Sigmoid colon (tissue), 7 donors: ENCODE results near the gene KMT2C. TPM values are rescaled to one million over a fixed set of nuclear protein-coding genes. Genes with fewer than 3 reads are reported as not detected.

Source experiments
- DNase-seq: peaks from one replicate; pipeline ENCODE4 v3.0.0-alpha.2; 2019
- H3K27ac ChIP-seq, 4 donors: fragments of 200-600 bp; sonication (generic); one replicate each; pipeline ENCODE4 v1.5.1; 2016 to 2019; ENCODE audit warnings: mild to moderate bottlenecking in 1 of 4
- H3K27me3 ChIP-seq, 3 donors: fragments of 200-600 bp; sonication (generic); one replicate each; pipeline ENCODE4 v1.5.1; 2019; ENCODE audit warnings: mild to moderate bottlenecking in 1 of 3
- H3K36me3 ChIP-seq, 4 donors: fragments of 200-600 bp; sonication (generic); one replicate each; pipeline ENCODE4 v1.5.1; 2016 to 2019
- H3K4me1 ChIP-seq, 4 donors: fragments of 200-600 bp; sonication (generic); one replicate each; pipeline ENCODE4 v1.5.1; 2017 to 2019
- H3K4me3 ChIP-seq, 4 donors: fragments of 200-600 bp; sonication (generic); one replicate each; pipeline ENCODE4 v1.5.1; 2017 to 2019; ENCODE audit warnings: mild to moderate bottlenecking in 2 of 4, moderate library complexity in 1 of 4
- H3K9me3 ChIP-seq, 4 donors: fragments of 200-600 bp in 3 of 4; sonication (generic) in 3 of 4; one replicate each; pipeline versions ENCODE4 v1.5.1 to v1.6.1; 2013 to 2019
- CTCF ChIP-seq, 4 experiments: fragments of 450-650 bp in 3 of 4; fragments of 200-600 bp in 1 of 4; IDR thresholded peaks; one replicate each; pipeline ENCODE4 v1.5.1; 2016 to 2019; ENCODE audit warnings: antibody characterized with exemption in 4 of 4, mild to moderate bottlenecking in 3 of 4, moderate library complexity in 2 of 4
- EP300 ChIP-seq, 4 donors: sonication (generic); formaldehyde crosslinking; IDR thresholded peaks; one replicate each; pipeline ENCODE4 v1.6.1; 2017; ENCODE audit warnings: antibody characterized with exemption in 4 of 4
- POLR2A ChIP-seq, 2 donors: fragments of 450-650 bp; IDR thresholded peaks; one replicate each; pipeline ENCODE4 v1.6.1; 2016; ENCODE audit warnings: antibody characterized with exemption in 2 of 2, mild to moderate bottlenecking in 2 of 2, moderate library complexity in 2 of 2
- POLR2AphosphoS5 ChIP-seq, 4 donors: sonication (generic); formaldehyde crosslinking; IDR thresholded peaks; one replicate each; pipeline ENCODE4 v1.6.1; 2017; ENCODE audit warnings: antibody characterized with exemption in 4 of 4
- WGBS, 2 donors: extraction: QIAGEN DNeasy Blood & Tissue Kit; methylation state at CpG; one replicate each; pipeline ENCODE4 v1.1.7; 2013; 5-methylcytosine and 5-hydroxymethylcytosine counted together
- intact Hi-C: fragments of 100-400 bp; cut with DNase I; formaldehyde crosslinking; loops from one replicate; pipeline ENCODE4 v1.15.1; 2023
- polyA plus RNA-seq, 3 donors: library from polyadenylated mRNA; stranded (reverse); fragments of 200-250 nt; gene quantifications; one replicate each; pipeline ENCODE4 v1.2.3, GENCODE V29; 2013
- total RNA-seq, 4 donors: library from RNA; depleted of rRNA; stranded (reverse); fragments of >200 nt; gene quantifications; one replicate each; pipeline ENCODE4 v1.1.0, GENCODE V29; 2016
- donor health status: healthy with polysubstance abuse.
- donor health status: Bipolar disorder and iron deficiency.
- donor health status: healthy.

Gene KMT2C
- total and polyA plus RNA-seq, 7 donors: 7.4 to 75.6 (median 46.4) TPM

GRCh38 chr7:152106990-152107389, 328.8 kb downstream of the KMT2C start:
- TF ChIP-seq POLR2A (IDR thresholded peaks at IDR 0.05): no peak
- TF ChIP-seq CTCF (IDR thresholded peaks at IDR 0.05): no peak
- TF ChIP-seq POLR2AphosphoS5 (IDR thresholded peaks at IDR 0.05): no peak
- TF ChIP-seq EP300 (IDR thresholded peaks at IDR 0.05): no peak
- WGBS, 2 donors: 82 to 85% methylated on average over 4 of the region's 4 CpGs
- Histone ChIP-seq H3K27me3 (no peaks in the 10 kb centered on the region), H3K4me3 (no peak overlapping the region), H3K4me1 (peaks cover 0 to 7% (median 3%) of the 10 kb centered on the region in 4 donors), H3K9me3 (no peaks in the 10 kb centered on the region), H3K27ac (no peak overlapping the region), H3K36me3 (peaks cover 0 to 55% (median 9%) of the 10 kb centered on the region in 4 donors)
- intact Hi-C loops: no loop called here
- DNase-seq: no peak

- WGBS, 2 donors: 96 to 97% methylated on average over 11 of the region's 11 CpGs
- intact Hi-C loops: no loop called here
- H3K36me3 ChIP-seq: peaks cover 0 to 55% (median 11%) of the 10 kb centered on the region in 4 donors
- TF ChIP-seq POLR2AphosphoS5 (IDR thresholded peaks at IDR 0.05): no peak
- no peak for TF ChIP-seq CTCF (IDR thresholded peaks at IDR 0.05)
- TF ChIP-seq EP300 (IDR thresholded peaks at IDR 0.05): no peak
- no peak for TF ChIP-seq POLR2A (IDR thresholded peaks at IDR 0.05)
- peaks cover 0 to 7% (median 3%) of the 10 kb centered on the region in 4 donors for H3K4me1 ChIP-seq
- H3K9me3 ChIP-seq: no peaks in the 10 kb centered on the region
- no peak for DNase-seq
- H3K4me3 ChIP-seq: no peak overlapping the region
- no peaks in the 10 kb centered on the region for H3K27me3 ChIP-seq
- H3K27ac ChIP-seq: no peak overlapping the region
These were observed 330.6 kb downstream of the KMT2C start for GRCh38 chr7:152105205-152105604.

GRCh38 chr7:152103691-152104090, 332.1 kb downstream of the KMT2C start:
- WGBS, 2 donors: 85 to 88% methylated on average over 5 of the region's 5 CpGs
- peaks cover 0 to 55% (median 10%) of the 10 kb centered on the region in 4 donors for H3K36me3 ChIP-seq
- H3K27ac ChIP-seq: no peak overlapping the region
- H3K4me1 ChIP-seq: peaks cover 0 to 7% (median 3%) of the 10 kb centered on the region in 4 donors
- TF ChIP-seq POLR2A (IDR thresholded peaks at IDR 0.05): no peak
- TF ChIP-seq EP300 (IDR thresholded peaks at IDR 0.05): no peak
- no peak for TF ChIP-seq POLR2AphosphoS5 (IDR thresholded peaks at IDR 0.05)
- TF ChIP-seq CTCF (IDR thresholded peaks at IDR 0.05): no peak
- no peaks in the 10 kb centered on the region for H3K27me3 ChIP-seq
- intact Hi-C loops: no loop called here
- H3K4me3 ChIP-seq: no peak overlapping the region
- DNase-seq: no peak
- H3K9me3 ChIP-seq: no peaks in the 10 kb centered on the region

- intact Hi-C loops: no loop called here
- Histone ChIP-seq H3K4me1 (peaks cover 0 to 7% (median 3%) of the 10 kb centered on the region in 4 donors), H3K27ac (no peak overlapping the region), H3K36me3 (peaks cover 0 to 50% (median 10%) of the 10 kb centered on the region in 4 donors), H3K4me3 (no peak overlapping the region), H3K9me3 (no peaks in the 10 kb centered on the region), H3K27me3 (no peaks in the 10 kb centered on the region)
- WGBS, 2 donors: 88 to 91% methylated on average over 7 of the region's 7 CpGs
- no peak for DNase-seq
- TF ChIP-seq POLR2A (IDR thresholded peaks at IDR 0.05) (no peak), POLR2AphosphoS5 (IDR thresholded peaks at IDR 0.05) (no peak), EP300 (IDR thresholded peaks at IDR 0.05) (no peak), CTCF (IDR thresholded peaks at IDR 0.05) (no peak)
These were observed 332.7 kb downstream of the KMT2C start for GRCh38 chr7:152103066-152103465.

- no peak for DNase-seq
- Histone ChIP-seq H3K27ac (no peak overlapping the region), H3K9me3 (no peaks in the 10 kb centered on the region), H3K36me3 (peaks cover 0 to 15% (median 3%) of the 10 kb centered on the region in 4 donors), H3K27me3 (no peaks in the 10 kb centered on the region), H3K4me3 (no peak overlapping the region), H3K4me1 (no peaks in the 10 kb centered on the region)
- no peak for TF ChIP-seq EP300 (IDR thresholded peaks at IDR 0.05)
- no peak for TF ChIP-seq POLR2AphosphoS5 (IDR thresholded peaks at IDR 0.05)
- no peak for TF ChIP-seq CTCF (IDR thresholded peaks at IDR 0.05)
- TF ChIP-seq POLR2A (IDR thresholded peaks at IDR 0.05): no peak
- intact Hi-C loops: no loop called here
- 93 to 96% methylated on average over 4 of the region's 4 CpGs for WGBS, 2 donors
These were observed 338.5 kb downstream of the KMT2C start for GRCh38 chr7:152097330-152097729.
